ENCODE data around the gene APC. TPM values are rescaled to one million over a fixed set of nuclear protein-coding genes. Genes with fewer than 3 reads are reported as not detected.
"Not testable (repeated sequence)": the region's sequence is repeated elsewhere in the genome, so short reads cannot be mapped to it uniquely, and the experiment has no call there.

The APC gene
- total RNA-seq, 1 experiment from 2014 or later = 47.6 TPM

DNA sequence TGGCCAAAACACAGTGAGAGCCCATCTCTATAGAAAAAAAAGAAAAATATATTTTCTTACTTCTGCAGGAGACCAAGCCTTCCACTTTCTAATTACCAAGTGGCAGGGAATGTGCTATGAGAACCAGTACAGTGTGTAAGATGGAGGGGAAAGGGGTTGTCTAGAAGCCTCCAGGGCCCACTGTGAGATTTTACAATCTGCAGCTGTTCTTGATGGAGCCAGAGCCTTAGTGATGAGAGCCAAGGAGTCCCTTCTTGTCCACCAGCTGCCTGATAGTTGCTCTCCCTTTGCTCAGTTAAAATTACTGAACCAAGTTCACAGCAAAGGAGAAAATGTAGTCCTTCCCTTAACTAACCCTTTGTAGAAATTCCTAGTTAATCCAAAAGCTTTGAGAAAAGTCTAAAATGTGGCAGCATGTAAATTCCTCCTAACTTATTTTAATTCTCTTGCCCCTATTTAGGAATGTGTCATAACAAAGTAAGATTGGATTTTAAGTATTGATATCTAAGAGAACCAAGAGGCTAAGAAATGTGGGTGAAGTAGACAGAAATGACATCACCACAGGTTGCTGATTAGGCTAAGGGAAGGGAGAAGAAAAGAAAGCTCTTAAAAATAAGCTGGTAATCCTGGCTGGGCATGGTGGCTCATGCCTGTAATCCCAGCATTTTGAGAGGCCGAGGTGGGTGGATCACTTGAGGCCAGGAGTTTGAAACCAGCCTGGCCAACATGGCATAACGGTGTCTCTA, 142.7 kb downstream of the APC start:
- intact Hi-C loops (cut with micrococcal nuclease; ENCODE audit: unreplicated experiment) = no loop called here
- no peaks in the 10 kb centered on the region for H3K9me3 Mint-ChIP-seq (ENCODE audit: low read depth, unreplicated experiment)
- TF ChIP-seq, protein P1, sequence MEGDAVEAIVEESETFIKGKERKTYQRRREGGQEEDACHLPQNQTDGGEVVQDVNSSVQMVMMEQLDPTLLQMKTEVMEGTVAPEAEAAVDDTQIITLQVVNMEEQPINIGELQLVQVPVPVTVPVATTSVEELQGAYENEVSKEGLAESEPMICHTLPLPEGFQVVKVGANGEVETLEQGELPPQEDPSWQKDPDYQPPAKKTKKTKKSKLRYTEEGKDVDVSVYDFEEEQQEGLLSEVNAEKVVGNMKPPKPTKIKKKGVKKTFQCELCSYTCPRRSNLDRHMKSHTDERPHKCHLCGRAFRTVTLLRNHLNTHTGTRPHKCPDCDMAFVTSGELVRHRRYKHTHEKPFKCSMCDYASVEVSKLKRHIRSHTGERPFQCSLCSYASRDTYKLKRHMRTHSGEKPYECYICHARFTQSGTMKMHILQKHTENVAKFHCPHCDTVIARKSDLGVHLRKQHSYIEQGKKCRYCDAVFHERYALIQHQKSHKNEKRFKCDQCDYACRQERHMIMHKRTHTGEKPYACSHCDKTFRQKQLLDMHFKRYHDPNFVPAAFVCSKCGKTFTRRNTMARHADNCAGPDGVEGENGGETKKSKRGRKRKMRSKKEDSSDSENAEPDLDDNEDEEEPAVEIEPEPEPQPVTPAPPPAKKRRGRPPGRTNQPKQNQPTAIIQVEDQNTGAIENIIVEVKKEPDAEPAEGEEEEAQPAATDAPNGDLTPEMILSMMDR (IDR thresholded peaks at IDR 0.05; ENCODE audit: unreplicated experiment) = no peak
- no peaks in the 10 kb centered on the region for H3K27me3 Mint-ChIP-seq (ENCODE audit: unreplicated experiment)
- peaks cover 22% of the 10 kb centered on the region for H3K4me1 Mint-ChIP-seq (ENCODE audit: low read depth, unreplicated experiment)
- peaks cover 30% of the 10 kb centered on the region for H3K36me3 Mint-ChIP-seq (ENCODE audit: insufficient read depth, unreplicated experiment)
- BruUV-seq (replicated peaks) = no TSS peak
- no peak for DNase-seq
- H3K4me3 Mint-ChIP-seq (ENCODE audit: low read depth, unreplicated experiment) = no peak overlapping the region
- H3K27ac Mint-ChIP-seq (ENCODE audit: unreplicated experiment) = peak overlapping the region; percentile 35
- CTCF ChIA-PET = interaction anchor here (0.7 kb wide), 1 partner anchor 1384 kb away, joined by 4 read pairs; no protein-coding TSS in a partner anchor

DNA sequence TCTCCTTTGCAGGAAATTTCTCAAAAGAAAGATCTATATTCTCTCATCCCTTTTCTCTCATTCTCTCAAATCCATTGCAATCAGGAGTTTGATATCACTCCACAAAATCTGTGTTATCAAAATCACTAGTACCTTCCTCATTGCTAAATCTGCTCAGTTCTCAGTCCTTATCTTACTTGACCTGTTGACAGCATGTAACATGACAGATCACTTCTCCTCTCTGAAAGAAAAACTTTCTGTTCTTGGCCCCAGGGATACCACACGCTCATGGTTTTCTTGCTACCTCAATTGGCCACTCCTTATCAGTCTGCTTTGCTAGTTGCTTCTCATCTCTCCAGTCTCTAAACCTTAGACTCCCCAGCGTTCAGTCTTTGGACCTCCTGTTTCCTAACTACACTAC, 145.5 kb downstream of the APC start:
- DNase-seq = no peak
- intact Hi-C loops (cut with micrococcal nuclease; ENCODE audit: unreplicated experiment) = no loop called here
- Mint-ChIP-seq H3K4me3 (ENCODE audit: low read depth, unreplicated experiment) (no peak overlapping the region), H3K36me3 (ENCODE audit: insufficient read depth, unreplicated experiment) (peaks cover 15% of the 10 kb centered on the region), H3K4me1 (ENCODE audit: low read depth, unreplicated experiment) (peaks cover 10% of the 10 kb centered on the region), H3K9me3 (ENCODE audit: low read depth, unreplicated experiment) (no peaks in the 10 kb centered on the region), H3K27ac (ENCODE audit: unreplicated experiment) (no peak overlapping the region), H3K27me3 (ENCODE audit: unreplicated experiment) (no peaks in the 10 kb centered on the region)
- BruUV-seq (replicated peaks) = no TSS peak
- TF ChIP-seq, protein P1 (IDR thresholded peaks at IDR 0.05; ENCODE audit: unreplicated experiment) = no peak
- CTCF ChIA-PET = no interaction called here

DNA sequence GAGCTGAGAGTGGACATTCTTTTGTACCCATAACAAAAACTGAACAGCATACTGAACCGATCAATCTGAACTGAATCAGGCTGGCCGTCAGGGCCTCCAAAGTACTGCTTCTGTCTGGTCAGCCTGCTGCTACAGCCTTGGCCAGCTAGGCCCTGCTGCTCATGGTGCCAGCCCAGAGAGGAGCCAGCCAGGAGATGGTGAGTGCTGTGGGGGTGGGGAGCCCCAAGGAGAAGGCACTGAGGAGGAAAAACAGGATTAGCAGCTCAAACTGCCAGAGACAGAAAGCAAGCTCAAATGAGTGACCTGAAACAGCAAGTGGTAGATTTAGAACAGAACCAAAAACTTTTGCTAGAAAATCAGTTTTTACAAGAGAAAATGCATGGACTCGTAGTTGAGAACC, 147.3 kb downstream of the APC start:
- TF ChIP-seq, protein P1 (IDR thresholded peaks at IDR 0.05; ENCODE audit: unreplicated experiment) = no peak
- no peak overlapping the region for H3K4me3 Mint-ChIP-seq (ENCODE audit: low read depth, unreplicated experiment)
- intact Hi-C loops (cut with micrococcal nuclease; ENCODE audit: unreplicated experiment) = no loop called here
- H3K27me3 Mint-ChIP-seq (ENCODE audit: unreplicated experiment) = no peaks in the 10 kb centered on the region
- no peak overlapping the region for H3K27ac Mint-ChIP-seq (ENCODE audit: unreplicated experiment)
- H3K9me3 Mint-ChIP-seq (ENCODE audit: low read depth, unreplicated experiment) = no peaks in the 10 kb centered on the region
- DNase-seq = no peak
- BruUV-seq (replicated peaks) = no TSS peak
- no peaks in the 10 kb centered on the region for H3K4me1 Mint-ChIP-seq (ENCODE audit: low read depth, unreplicated experiment)
- CTCF ChIA-PET = interaction anchor here (1.3 kb wide), 1 partner anchor 303 kb away, joined by 3 read pairs; no protein-coding TSS in a partner anchor
- peaks cover 7% of the 10 kb centered on the region for H3K36me3 Mint-ChIP-seq (ENCODE audit: insufficient read depth, unreplicated experiment)

DNA sequence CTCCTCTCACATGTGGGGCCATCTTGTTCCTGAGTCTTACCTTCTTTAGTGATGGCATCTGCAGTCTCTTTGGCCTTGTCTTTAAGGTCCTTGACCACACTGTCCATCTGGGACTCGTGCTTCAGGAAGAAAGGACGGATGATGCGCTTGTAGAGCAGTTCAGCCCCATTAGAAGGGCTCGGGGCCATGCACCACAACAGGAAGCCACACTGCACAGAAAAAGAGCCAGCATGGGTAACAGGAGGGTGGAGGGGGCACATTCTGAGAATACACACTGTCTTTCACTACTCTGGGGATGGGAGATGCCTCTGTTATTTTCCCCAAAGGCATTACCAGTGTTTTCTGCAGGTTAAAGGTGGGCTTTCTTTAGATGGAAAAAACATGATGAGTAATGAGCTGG, 149.3 kb downstream of the APC start:
- no TSS peak for BruUV-seq (replicated peaks)
- DNase-seq = no peak
- Mint-ChIP-seq H3K27me3 (ENCODE audit: unreplicated experiment) (no peaks in the 10 kb centered on the region), H3K36me3 (ENCODE audit: insufficient read depth, unreplicated experiment) (peaks cover 7% of the 10 kb centered on the region), H3K9me3 (ENCODE audit: low read depth, unreplicated experiment) (no peaks in the 10 kb centered on the region), H3K4me1 (ENCODE audit: low read depth, unreplicated experiment) (no peaks in the 10 kb centered on the region), H3K4me3 (ENCODE audit: low read depth, unreplicated experiment) (no peak overlapping the region), H3K27ac (ENCODE audit: unreplicated experiment) (no peak overlapping the region)
- intact Hi-C loops (cut with micrococcal nuclease; ENCODE audit: unreplicated experiment) = no loop called here
- TF ChIP-seq, protein P1 (IDR thresholded peaks at IDR 0.05; ENCODE audit: unreplicated experiment) = no peak
- CTCF ChIA-PET = no interaction called here

DNA sequence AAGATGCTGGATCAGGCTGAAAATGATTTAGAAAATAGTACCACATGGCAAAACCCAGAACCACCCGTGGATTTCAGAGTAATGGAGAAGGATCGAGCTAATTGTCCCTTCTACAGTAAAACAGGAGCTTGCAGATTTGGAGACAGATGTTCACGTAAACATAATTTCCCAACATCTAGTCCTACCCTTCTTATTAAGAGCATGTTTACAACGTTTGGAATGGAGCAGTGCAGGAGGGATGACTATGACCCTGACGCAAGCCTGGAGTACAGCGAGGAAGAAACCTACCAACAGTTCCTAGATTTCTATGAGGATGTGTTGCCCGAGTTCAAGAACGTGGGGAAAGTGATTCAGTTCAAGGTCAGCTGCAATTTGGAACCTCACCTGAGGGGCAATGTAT, 154.4 kb downstream of the APC start:
- H3K4me1 Mint-ChIP-seq (ENCODE audit: low read depth, unreplicated experiment); CTCF ChIA-PET; H3K27ac Mint-ChIP-seq (ENCODE audit: unreplicated experiment); BruUV-seq (replicated peaks); H3K27me3 Mint-ChIP-seq (ENCODE audit: unreplicated experiment); intact Hi-C loops (cut with micrococcal nuclease; ENCODE audit: unreplicated experiment); H3K9me3 Mint-ChIP-seq (ENCODE audit: low read depth, unreplicated experiment); DNase-seq; H3K4me3 Mint-ChIP-seq (ENCODE audit: low read depth, unreplicated experiment): not testable (repeated sequence)
- peaks cover 24% of the 10 kb centered on the region for H3K36me3 Mint-ChIP-seq (ENCODE audit: insufficient read depth, unreplicated experiment)
